ENCODE results near the gene OR5AU1. TPM values are rescaled to one million over a fixed set of nuclear protein-coding genes. Genes with fewer than 3 reads are reported as not detected.

Gene OR5AU1
- total RNA-seq, 1 donor from 2014 or later: not detected

GRCh38 chr14:21145437-21145836 lies 10.4 kb downstream of the OR5AU1 start:
- Histone ChIP-seq H3K9ac (ENCODE audit: low read depth in 1 of 3, low read length in 3 of 3) (no peak overlapping the region), H3K9me3 (ENCODE audit: control insufficient read depth in 3 of 3, low read length in 3 of 3) (peaks cover 0 to 2% (median 0%) of the 10 kb centered on the region in 3 donors), H3K4me3 (ENCODE audit: low read length in 3 of 3) (no peak overlapping the region), H3K27ac (ENCODE audit: low read depth, low read length) (no peak overlapping the region), H3K4me1 (ENCODE audit: control insufficient read depth in 3 of 3, insufficient read depth in 3 of 3, low read length in 3 of 3) (no peaks in the 10 kb centered on the region), H3K36me3 (ENCODE audit: control insufficient read depth in 3 of 3, insufficient read depth in 3 of 3, low read length in 3 of 3) (no peaks in the 10 kb centered on the region), H3K27me3 (ENCODE audit: control insufficient read depth in 3 of 3, insufficient read depth in 3 of 3, low read length in 3 of 3) (no peaks in the 10 kb centered on the region)

- H3K9ac ChIP-seq (ENCODE audit: low read depth in 1 of 3, low read length in 3 of 3): no peak overlapping the region
- H3K27ac ChIP-seq (ENCODE audit: low read depth, low read length): no peak overlapping the region
- H3K9me3 ChIP-seq (ENCODE audit: control insufficient read depth in 3 of 3, low read length in 3 of 3): peaks cover 0 to 2% (median 0%) of the 10 kb centered on the region in 3 donors
- no peaks in the 10 kb centered on the region for H3K4me1 ChIP-seq (ENCODE audit: control insufficient read depth in 3 of 3, insufficient read depth in 3 of 3, low read length in 3 of 3)
- H3K27me3 ChIP-seq (ENCODE audit: control insufficient read depth in 3 of 3, insufficient read depth in 3 of 3, low read length in 3 of 3): no peaks in the 10 kb centered on the region
- no peaks in the 10 kb centered on the region for H3K36me3 ChIP-seq (ENCODE audit: control insufficient read depth in 3 of 3, insufficient read depth in 3 of 3, low read length in 3 of 3)
- no peak overlapping the region for H3K4me3 ChIP-seq (ENCODE audit: low read length in 3 of 3)
Measured at GRCh38 chr14:21142357-21142756, 13.5 kb downstream of the OR5AU1 start.

GRCh38 chr14:21136024-21136423 lies 19.8 kb downstream of the OR5AU1 start:
- Histone ChIP-seq H3K4me1 (ENCODE audit: control insufficient read depth in 3 of 3, insufficient read depth in 3 of 3, low read length in 3 of 3) (no peaks in the 10 kb centered on the region), H3K9me3 (ENCODE audit: control insufficient read depth in 3 of 3, low read length in 3 of 3) (no peaks in the 10 kb centered on the region), H3K9ac (ENCODE audit: low read depth in 1 of 3, low read length in 3 of 3) (no peak overlapping the region), H3K27ac (ENCODE audit: low read depth, low read length) (no peak overlapping the region), H3K36me3 (ENCODE audit: control insufficient read depth in 3 of 3, insufficient read depth in 3 of 3, low read length in 3 of 3) (no peaks in the 10 kb centered on the region), H3K27me3 (ENCODE audit: control insufficient read depth in 3 of 3, insufficient read depth in 3 of 3, low read length in 3 of 3) (no peaks in the 10 kb centered on the region), H3K4me3 (ENCODE audit: low read length in 3 of 3) (no peak overlapping the region)

GRCh38 chr14:21133901-21134300 lies 22.0 kb downstream of the OR5AU1 start:
- Histone ChIP-seq H3K9me3 (ENCODE audit: control insufficient read depth in 3 of 3, low read length in 3 of 3) (no peaks in the 10 kb centered on the region), H3K9ac (ENCODE audit: low read depth in 1 of 3, low read length in 3 of 3) (no peak overlapping the region), H3K27me3 (ENCODE audit: control insufficient read depth in 3 of 3, insufficient read depth in 3 of 3, low read length in 3 of 3) (no peaks in the 10 kb centered on the region), H3K4me3 (ENCODE audit: low read length in 3 of 3) (no peak overlapping the region), H3K27ac (ENCODE audit: low read depth, low read length) (no peak overlapping the region), H3K4me1 (ENCODE audit: control insufficient read depth in 3 of 3, insufficient read depth in 3 of 3, low read length in 3 of 3) (no peaks in the 10 kb centered on the region), H3K36me3 (ENCODE audit: control insufficient read depth in 3 of 3, insufficient read depth in 3 of 3, low read length in 3 of 3) (no peaks in the 10 kb centered on the region)

DNA sequence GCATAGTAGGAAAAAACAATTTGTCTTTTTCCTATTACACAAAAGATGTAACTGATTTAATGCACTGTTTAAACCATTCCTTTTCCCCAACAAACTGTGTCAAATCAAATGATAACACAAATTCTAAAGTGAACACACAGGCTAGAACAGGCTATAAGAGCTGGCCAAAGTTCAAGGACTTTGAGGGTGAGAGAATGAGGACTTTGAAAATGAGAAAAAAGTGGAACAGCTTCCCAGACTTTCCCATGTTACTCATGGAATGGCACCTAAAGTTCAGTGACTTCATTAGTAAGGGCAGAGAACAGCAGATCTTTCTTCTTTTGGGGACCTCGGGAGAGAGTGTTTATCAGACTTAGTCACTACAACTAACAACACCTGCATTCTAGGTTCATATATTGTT lies 32.4 kb downstream of the OR5AU1 start:
- Histone ChIP-seq H3K36me3 (ENCODE audit: control insufficient read depth in 3 of 3, insufficient read depth in 3 of 3, low read length in 3 of 3) (no peaks in the 10 kb centered on the region), H3K9ac (ENCODE audit: low read depth in 1 of 3, low read length in 3 of 3) (no peak overlapping the region), H3K27me3 (ENCODE audit: control insufficient read depth in 3 of 3, insufficient read depth in 3 of 3, low read length in 3 of 3) (peaks cover 0 to 4% (median 0%) of the 10 kb centered on the region in 3 donors), H3K4me3 (ENCODE audit: low read length in 3 of 3) (no peak overlapping the region), H3K4me1 (ENCODE audit: control insufficient read depth in 3 of 3, insufficient read depth in 3 of 3, low read length in 3 of 3) (no peaks in the 10 kb centered on the region), H3K9me3 (ENCODE audit: control insufficient read depth in 3 of 3, low read length in 3 of 3) (no peaks in the 10 kb centered on the region), H3K27ac (ENCODE audit: low read depth, low read length) (no peak overlapping the region)

GRCh38 chr14:21121122-21121521 lies 34.7 kb downstream of the OR5AU1 start:
- Histone ChIP-seq H3K9ac (ENCODE audit: low read depth in 1 of 3, low read length in 3 of 3) (no peak overlapping the region), H3K27me3 (ENCODE audit: control insufficient read depth in 3 of 3, insufficient read depth in 3 of 3, low read length in 3 of 3) (peaks cover 0 to 4% (median 0%) of the 10 kb centered on the region in 3 donors), H3K9me3 (ENCODE audit: control insufficient read depth in 3 of 3, low read length in 3 of 3) (no peaks in the 10 kb centered on the region), H3K27ac (ENCODE audit: low read depth, low read length) (no peak overlapping the region), H3K4me3 (ENCODE audit: low read length in 3 of 3) (no peak overlapping the region), H3K36me3 (ENCODE audit: control insufficient read depth in 3 of 3, insufficient read depth in 3 of 3, low read length in 3 of 3) (no peaks in the 10 kb centered on the region), H3K4me1 (ENCODE audit: control insufficient read depth in 3 of 3, insufficient read depth in 3 of 3, low read length in 3 of 3) (no peaks in the 10 kb centered on the region)

DNA sequence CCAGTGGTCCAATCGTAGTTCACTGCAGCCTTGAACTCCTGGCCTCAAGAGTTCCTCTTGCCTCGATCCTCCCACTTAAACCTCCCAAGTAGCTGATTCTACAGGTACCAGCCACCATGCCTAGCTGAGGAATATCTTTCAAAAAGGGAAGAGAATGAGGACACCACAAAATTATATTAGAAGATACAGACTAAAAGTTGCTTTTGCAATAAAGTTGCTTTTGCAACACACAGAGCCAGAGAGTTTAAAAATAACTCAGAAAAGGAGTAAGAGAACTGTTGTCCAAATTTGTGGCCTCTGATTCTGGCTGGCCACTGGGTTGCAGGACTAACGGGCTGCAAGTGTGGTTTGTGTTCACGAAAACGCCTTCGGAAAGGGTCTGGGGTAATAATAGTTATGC lies 35.2 kb downstream of the OR5AU1 start:
- Histone ChIP-seq H3K9ac (ENCODE audit: low read depth in 1 of 3, low read length in 3 of 3) (no peak overlapping the region), H3K27me3 (ENCODE audit: control insufficient read depth in 3 of 3, insufficient read depth in 3 of 3, low read length in 3 of 3) (peaks cover 0 to 4% (median 0%) of the 10 kb centered on the region in 3 donors), H3K27ac (ENCODE audit: low read depth, low read length) (no peak overlapping the region), H3K4me3 (ENCODE audit: low read length in 3 of 3) (no peak overlapping the region), H3K36me3 (ENCODE audit: control insufficient read depth in 3 of 3, insufficient read depth in 3 of 3, low read length in 3 of 3) (no peaks in the 10 kb centered on the region), H3K9me3 (ENCODE audit: control insufficient read depth in 3 of 3, low read length in 3 of 3) (no peaks in the 10 kb centered on the region), H3K4me1 (ENCODE audit: control insufficient read depth in 3 of 3, insufficient read depth in 3 of 3, low read length in 3 of 3) (no peaks in the 10 kb centered on the region)

DNA sequence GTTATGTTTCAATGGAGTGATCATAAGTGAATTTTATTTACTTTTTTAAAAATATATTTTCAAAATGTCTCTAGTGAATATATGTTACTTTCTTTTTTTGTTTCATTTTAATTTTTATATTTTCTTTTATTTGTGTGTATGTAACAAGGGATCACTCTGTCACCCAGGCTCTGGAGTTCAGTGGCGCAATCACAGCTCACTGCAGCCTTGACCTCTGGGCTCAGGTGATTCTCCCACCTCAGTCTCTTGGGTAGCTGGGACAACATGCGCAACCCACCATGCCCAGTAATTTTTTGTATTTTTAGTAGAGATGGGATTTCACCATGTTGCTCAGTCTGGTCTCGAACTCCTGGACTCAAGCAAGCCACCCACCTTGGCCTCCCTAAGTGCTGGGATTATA lies 36.9 kb downstream of the OR5AU1 start:
- H3K9ac ChIP-seq (ENCODE audit: low read depth in 1 of 3, low read length in 3 of 3): no peak overlapping the region
- no peak overlapping the region for H3K27ac ChIP-seq (ENCODE audit: low read depth, low read length)
- H3K9me3 ChIP-seq (ENCODE audit: control insufficient read depth in 3 of 3, low read length in 3 of 3): no peaks in the 10 kb centered on the region
- peaks cover 0 to 4% (median 0%) of the 10 kb centered on the region in 3 donors for H3K27me3 ChIP-seq (ENCODE audit: control insufficient read depth in 3 of 3, insufficient read depth in 3 of 3, low read length in 3 of 3)
- H3K4me1 ChIP-seq (ENCODE audit: control insufficient read depth in 3 of 3, insufficient read depth in 3 of 3, low read length in 3 of 3): no peaks in the 10 kb centered on the region
- H3K36me3 ChIP-seq (ENCODE audit: control insufficient read depth in 3 of 3, insufficient read depth in 3 of 3, low read length in 3 of 3): no peaks in the 10 kb centered on the region
- H3K4me3 ChIP-seq (ENCODE audit: low read length in 3 of 3): no peak overlapping the region

- Histone ChIP-seq H3K27me3 (ENCODE audit: control insufficient read depth in 3 of 3, insufficient read depth in 3 of 3, low read length in 3 of 3) (no peaks in the 10 kb centered on the region), H3K36me3 (ENCODE audit: control insufficient read depth in 3 of 3, insufficient read depth in 3 of 3, low read length in 3 of 3) (no peaks in the 10 kb centered on the region), H3K9ac (ENCODE audit: low read depth in 1 of 3, low read length in 3 of 3) (no peak overlapping the region), H3K4me3 (ENCODE audit: low read length in 3 of 3) (no peak overlapping the region), H3K4me1 (ENCODE audit: control insufficient read depth in 3 of 3, insufficient read depth in 3 of 3, low read length in 3 of 3) (peaks cover 0 to 6% (median 0%) of the 10 kb centered on the region in 3 donors), H3K27ac (ENCODE audit: low read depth, low read length) (no peak overlapping the region), H3K9me3 (ENCODE audit: control insufficient read depth in 3 of 3, low read length in 3 of 3) (no peaks in the 10 kb centered on the region)
Measured at GRCh38 chr14:21113369-21113768, 42.5 kb downstream of the OR5AU1 start.

DNA sequence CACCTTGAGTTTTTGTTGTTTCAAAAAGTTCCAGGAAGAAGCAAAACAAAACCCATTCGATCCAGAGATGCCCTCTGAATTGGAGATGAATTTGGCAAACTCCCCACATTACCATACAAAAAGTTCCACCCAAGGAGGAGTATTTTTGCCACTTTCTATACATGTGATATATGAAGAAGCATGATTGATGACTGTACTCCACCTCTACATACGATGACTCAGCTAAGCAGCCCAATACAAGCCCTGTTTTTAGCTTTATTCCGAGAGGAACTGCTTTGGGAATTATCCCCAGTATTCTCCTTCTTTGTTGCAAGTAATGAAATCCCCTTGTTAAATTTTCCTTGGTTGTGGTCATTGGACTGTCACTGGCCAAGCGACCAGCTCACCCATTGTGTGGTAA lies 43.6 kb downstream of the OR5AU1 start:
- Histone ChIP-seq H3K4me1 (ENCODE audit: control insufficient read depth in 3 of 3, insufficient read depth in 3 of 3, low read length in 3 of 3) (peaks cover 0 to 6% (median under 1%) of the 10 kb centered on the region in 3 donors), H3K27ac (ENCODE audit: low read depth, low read length) (no peak overlapping the region), H3K27me3 (ENCODE audit: control insufficient read depth in 3 of 3, insufficient read depth in 3 of 3, low read length in 3 of 3) (no peaks in the 10 kb centered on the region), H3K9me3 (ENCODE audit: control insufficient read depth in 3 of 3, low read length in 3 of 3) (no peaks in the 10 kb centered on the region), H3K4me3 (ENCODE audit: low read length in 3 of 3) (no peak overlapping the region), H3K36me3 (ENCODE audit: control insufficient read depth in 3 of 3, insufficient read depth in 3 of 3, low read length in 3 of 3) (no peaks in the 10 kb centered on the region), H3K9ac (ENCODE audit: low read depth in 1 of 3, low read length in 3 of 3) (no peak overlapping the region)

Measured in skeletal muscle tissue (tissue), 4 donors.